ENCODE measurements around the gene COL5A1.

- TF ChIP-seq CTCF (conservative IDR thresholded peaks at IDR 0.05; ENCODE audit: low read depth in 2 of 2) (no peak), POLR2AphosphoS5 (IDR thresholded peaks at IDR 0.05; ENCODE audit: low read depth) (no peak), JUNB (IDR thresholded peaks at IDR 0.05; ENCODE audit: unreplicated experiment) (no peak), EZH2 (IDR thresholded peaks at IDR 0.05; ENCODE audit: low read depth, unreplicated experiment) (no peak), REST (IDR thresholded peaks at IDR 0.05; ENCODE audit: unreplicated experiment) (no peak), ZNF331 (CRISPR knock-in tag; IDR thresholded peaks at IDR 0.05; ENCODE audit: low read depth) (no peak), CREB1 (CRISPR knock-in tag; IDR thresholded peaks at IDR 0.05; ENCODE audit: low read depth) (no peak), EZH2phosphoT487 (IDR thresholded peaks at IDR 0.05; ENCODE audit: unreplicated experiment) (no peak), ETS1 (IDR thresholded peaks at IDR 0.05) (no peak), NANOG (IDR thresholded peaks at IDR 0.05; ENCODE audit: borderline replicate concordance) (no peak), STAT1 (IDR thresholded peaks at IDR 0.05; ENCODE audit: unreplicated experiment) (no peak), ZNF462 (CRISPR knock-in tag; IDR thresholded peaks at IDR 0.05) (no peak)
These were observed 87.3 kb downstream of the COL5A1 start for GRCh38 chr9:134728801-134729495.

All from GM23338 (cell line).